Astrocyte of the cerebellum (primary cell): ENCODE results near the gene GPSM1.

Experiments used
- DNase-seq: peaks from one replicate; pipeline ENCODE4 v3.0.0-alpha.2; 2011; ENCODE audit warnings: low read depth
- H3K4me3 ChIP-seq: 2 replicates; pipeline ENCODE4 v1.5.1; 2011; ENCODE audit warnings: mild to moderate bottlenecking, low read depth, low read length, moderate library complexity
- in situ Hi-C: cut with HindIII; loops from 2 replicates; pipeline ENCODE4 v1.10.0; 2017; ENCODE audit warnings: low sequenced_read_pairs
- TF ChIP-seq, protein P1 (sequence below): IDR thresholded peaks from 2 replicates; pipeline ENCODE4 v1.5.1; 2012; ENCODE audit warnings: low read length, low read depth, moderate library complexity, mild to moderate bottlenecking; ENCODE audit errors: missing control alignments

The GPSM1 gene

GRCh38 chr9:136327304-136327974 is at the start of gene GPSM1:
Gene GPSM1 (plus strand): TSS chr9:136327539. CDS start chr9:136327696, 157 bp downstream.
- DNase-seq: no peak
- TF ChIP-seq, protein P1, sequence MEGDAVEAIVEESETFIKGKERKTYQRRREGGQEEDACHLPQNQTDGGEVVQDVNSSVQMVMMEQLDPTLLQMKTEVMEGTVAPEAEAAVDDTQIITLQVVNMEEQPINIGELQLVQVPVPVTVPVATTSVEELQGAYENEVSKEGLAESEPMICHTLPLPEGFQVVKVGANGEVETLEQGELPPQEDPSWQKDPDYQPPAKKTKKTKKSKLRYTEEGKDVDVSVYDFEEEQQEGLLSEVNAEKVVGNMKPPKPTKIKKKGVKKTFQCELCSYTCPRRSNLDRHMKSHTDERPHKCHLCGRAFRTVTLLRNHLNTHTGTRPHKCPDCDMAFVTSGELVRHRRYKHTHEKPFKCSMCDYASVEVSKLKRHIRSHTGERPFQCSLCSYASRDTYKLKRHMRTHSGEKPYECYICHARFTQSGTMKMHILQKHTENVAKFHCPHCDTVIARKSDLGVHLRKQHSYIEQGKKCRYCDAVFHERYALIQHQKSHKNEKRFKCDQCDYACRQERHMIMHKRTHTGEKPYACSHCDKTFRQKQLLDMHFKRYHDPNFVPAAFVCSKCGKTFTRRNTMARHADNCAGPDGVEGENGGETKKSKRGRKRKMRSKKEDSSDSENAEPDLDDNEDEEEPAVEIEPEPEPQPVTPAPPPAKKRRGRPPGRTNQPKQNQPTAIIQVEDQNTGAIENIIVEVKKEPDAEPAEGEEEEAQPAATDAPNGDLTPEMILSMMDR: no peak
- in situ Hi-C loops: no loop called here
- peak within 1 kb of the TSS; percentile 67 for H3K4me3 ChIP-seq

- in situ Hi-C loops: loop anchor here (5.0 to 10.0 kb wide), 2 partner anchors 87 to 140 kb away; partner anchors contain the start of gene DNLZ
- no peak for DNase-seq
- TF ChIP-seq, protein P1: peak; percentile 7
- H3K4me3 ChIP-seq: no peak overlapping the region
Measured at GRCh38 chr9:136277746-136278145, 49.6 kb upstream of the GPSM1 start.

- TF ChIP-seq, protein P1: no peak
- no peak for DNase-seq
Measured at GRCh38 chr9:136278221-136278620, 49.1 kb upstream of the GPSM1 start.

GRCh38 chr9:136278894-136279293 is 48.4 kb upstream of the GPSM1 start:
- in situ Hi-C loops: loop anchor here (5.0 to 10.0 kb wide), 2 partner anchors 86 to 142 kb away; partner anchors contain the start of gene DNLZ
- no peak for DNase-seq
- TF ChIP-seq, protein P1: no peak
- no peak overlapping the region for H3K4me3 ChIP-seq

More at GRCh38 chr9:136278221-136278620, 49.1 kb upstream of the GPSM1 start:
- in situ Hi-C loops: loop anchor here (5.0 to 10.0 kb wide), 2 partner anchors 87 to 141 kb away; partner anchors contain the start of gene DNLZ
- H3K4me3 ChIP-seq: no peak overlapping the region

DNA sequence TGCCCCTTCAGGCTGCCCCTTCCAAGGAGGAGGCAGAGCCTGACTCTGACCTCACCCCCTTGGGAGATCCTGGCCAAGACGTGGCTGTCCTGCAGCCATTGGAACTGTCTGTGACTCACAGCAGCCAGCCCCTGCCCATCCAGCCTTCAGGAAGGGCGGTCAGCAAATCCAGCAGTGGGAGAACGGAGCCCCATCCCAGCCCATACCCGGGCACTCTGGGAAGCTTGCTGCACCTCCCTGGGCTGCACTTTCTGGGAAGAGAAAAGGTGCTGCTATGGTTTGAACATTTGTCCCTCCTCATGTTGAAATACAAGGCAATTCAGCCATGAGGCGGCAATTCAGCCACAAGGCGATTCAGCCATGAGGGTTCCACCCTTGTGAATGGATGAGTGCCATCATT is 47.9 kb upstream of the GPSM1 start:
- in situ Hi-C loops: loop anchor here (5.0 to 10.0 kb wide), 2 partner anchors 85 to 142 kb away; partner anchors contain the start of gene DNLZ
- TF ChIP-seq, protein P1: no peak
- DNase-seq: no peak

GRCh38 chr9:136280535-136281315 is 46.6 kb upstream of the GPSM1 start:
- TF ChIP-seq, protein P1: no peak
- DNase-seq: no peak
- H3K4me3 ChIP-seq: no peak overlapping the region
- in situ Hi-C loops: no loop called here

More for the DNA sequence above, 47.9 kb upstream of the GPSM1 start:
- no peak overlapping the region for H3K4me3 ChIP-seq
